Measurements from ENCODE around the gene CREB5.
A peak's percentile ranks its signal among the peaks of the same experiment; 100 is the strongest.
"Not testable (repeated sequence)": the region's sequence is repeated elsewhere in the genome, so short reads cannot be mapped to it uniquely, and the experiment has no call there.

The CREB5 gene

GRCh38 chr7:28605427-28606085 is 193.2 kb downstream of the CREB5 start:
- DNase-seq = no peak

GRCh38 chr7:28606421-28606820 is 194.1 kb downstream of the CREB5 start:
- no peak for DNase-seq

- no peak for DNase-seq
These were observed 195.5 kb downstream of the CREB5 start for GRCh38 chr7:28607855-28608193.

GRCh38 chr7:28608237-28608656 is 195.9 kb downstream of the CREB5 start:
- DNase-seq = no peak

- DNase-seq = no peak
These were observed 196.4 kb downstream of the CREB5 start for GRCh38 chr7:28608731-28609130.

GRCh38 chr7:28609608-28610007 is 197.3 kb downstream of the CREB5 start:
- no peak for DNase-seq

GRCh38 chr7:28611399-28611897 is 199.1 kb downstream of the CREB5 start:
- not testable (repeated sequence) for DNase-seq

- DNase-seq = no peak
These were observed 200.9 kb downstream of the CREB5 start for GRCh38 chr7:28613262-28613661.

- DNase-seq = peak in 4 of 56 donors; percentile 5 to 22 (median 13)
These were observed 202.8 kb downstream of the CREB5 start for GRCh38 chr7:28615091-28615490.

- no peak for DNase-seq
These were observed 205.1 kb downstream of the CREB5 start for GRCh38 chr7:28617308-28617880.

- peak in 1 of 56 donors; percentile 3 for DNase-seq
These were observed 206.1 kb downstream of the CREB5 start for GRCh38 chr7:28618383-28618782.

- DNase-seq = no peak
These were observed 206.9 kb downstream of the CREB5 start for GRCh38 chr7:28619256-28619655.

GRCh38 chr7:28621369-28621841 is 209.1 kb downstream of the CREB5 start:
- DNase-seq = no peak

GRCh38 chr7:28623105-28623730 is 210.9 kb downstream of the CREB5 start:
- DNase-seq = no peak

- DNase-seq = no peak
These were observed 211.5 kb downstream of the CREB5 start for GRCh38 chr7:28623863-28624262.

- no peak for DNase-seq
These were observed 213.1 kb downstream of the CREB5 start for GRCh38 chr7:28625432-28625831.

- no peak for DNase-seq
These were observed 213.9 kb downstream of the CREB5 start for GRCh38 chr7:28626221-28626620.

- DNase-seq = no peak
These were observed 214.4 kb downstream of the CREB5 start for GRCh38 chr7:28626624-28627262.

- DNase-seq = no peak
These were observed 214.9 kb downstream of the CREB5 start for GRCh38 chr7:28627263-28627653.

- no peak for DNase-seq
These were observed 215.6 kb downstream of the CREB5 start for GRCh38 chr7:28627896-28628295.

- peak in 6 of 56 donors; percentile 8 to 37 (median 22) for DNase-seq
These were observed 217.0 kb downstream of the CREB5 start for GRCh38 chr7:28629216-28629842.

GRCh38 chr7:28630350-28630749 is 218.0 kb downstream of the CREB5 start:
- DNase-seq = no peak

All from amygdala (tissue), 56 donors.